Lower leg skin (tissue), 3 donors: ENCODE results near the gene SYT6.

Experiments used
- CTCF ChIP-seq, 3 donors: fragments of 450-650 bp; IDR thresholded peaks; one replicate each; pipeline ENCODE4 v1.5.1; 2016; ENCODE audit warnings: antibody characterized with exemption in 3 of 3, mild to moderate bottlenecking in 3 of 3, moderate library complexity in 2 of 3
- POLR2A ChIP-seq, 2 donors: fragments of 450-650 bp; IDR thresholded peaks; one replicate each; pipeline ENCODE4 v1.6.1; 2016 to 2017; ENCODE audit warnings: antibody characterized with exemption in 2 of 2, mild to moderate bottlenecking in 1 of 2, moderate library complexity in 1 of 2

GRCh38 chr1:114043054-114043453 is 110.6 kb downstream of the SYT6 start:
- TF ChIP-seq CTCF (IDR thresholded peaks at IDR 0.05) = no peak
- no peak for TF ChIP-seq POLR2A (IDR thresholded peaks at IDR 0.05)
